Esophagus muscularis mucosa (tissue), 4 donors: ENCODE measurements around the gene GPR55. TPM values are rescaled to one million over a fixed set of nuclear protein-coding genes. Genes with fewer than 3 reads are reported as not detected.

Experiments used
- DNase-seq: peaks from one replicate; pipeline ENCODE4 v3.0.0-alpha.2; 2017; ENCODE audit errors: extremely low spot score
- H3K27ac ChIP-seq, 4 donors: fragments of 200-600 bp; sonication (generic); replicated peaks in 1 of 4; 1 replicate in 3 of 4; 2 replicates in 1 of 4; pipeline ENCODE4 v1.5.1; 2016 to 2019; ENCODE audit warnings: mild to moderate bottlenecking in 1 of 4
- H3K27me3 ChIP-seq, 4 donors: fragments of 200-600 bp; sonication (generic); one replicate each; pipeline versions ENCODE4 v1.5.1 to v1.6.0; 2016 to 2019
- H3K36me3 ChIP-seq, 4 donors: fragments of 200-600 bp; sonication (generic); one replicate each; pipeline ENCODE4 v1.5.1; 2016 to 2019
- H3K4me1 ChIP-seq, 4 donors: fragments of 200-600 bp; sonication (generic); one replicate each; pipeline ENCODE4 v1.5.1; 2016 to 2019
- H3K4me3 ChIP-seq, 4 donors: fragments of 200-600 bp; sonication (generic); 1 replicate in 2 of 4; 2 replicates in 2 of 4; pipeline ENCODE4 v1.5.1; 2016 to 2019; ENCODE audit warnings: mild to moderate bottlenecking in 4 of 4, moderate library complexity in 1 of 4
- H3K9me3 ChIP-seq, 4 donors: fragments of 200-600 bp; sonication (generic); 1 replicate in 3 of 4; 2 replicates in 1 of 4; pipeline ENCODE4 v1.5.1; 2016 to 2019
- CTCF ChIP-seq, 3 experiments: fragments of 200-600 bp in 2 of 3; fragments of 450-650 bp in 1 of 3; sonication (generic) in 2 of 3; IDR thresholded peaks; one replicate each; pipeline ENCODE4 v1.5.1; 2017 to 2019; ENCODE audit warnings: antibody characterized with exemption in 3 of 3, mild to moderate bottlenecking in 2 of 3, moderate library complexity in 1 of 3
- EP300 ChIP-seq: sonication (generic); formaldehyde crosslinking; IDR thresholded peaks from one replicate; pipeline ENCODE4 v1.6.1; 2017; ENCODE audit warnings: antibody characterized with exemption
- POLR2A ChIP-seq: fragments of 450-650 bp; IDR thresholded peaks from one replicate; pipeline ENCODE4 v1.6.1; 2017; ENCODE audit warnings: antibody characterized with exemption, moderate library complexity, mild to moderate bottlenecking, low read depth
- POLR2AphosphoS5 ChIP-seq, 2 donors: sonication (generic); formaldehyde crosslinking; IDR thresholded peaks; one replicate each; pipeline ENCODE4 v1.6.1; 2017; ENCODE audit warnings: antibody characterized with exemption in 2 of 2
- WGBS: methylation state at CpG from one replicate; pipeline ENCODE4 v1.1.5; 2018; 5-methylcytosine and 5-hydroxymethylcytosine counted together
- intact Hi-C: fragments of 100-400 bp; cut with DNase I; formaldehyde crosslinking; loops from one replicate; pipeline ENCODE4 v1.15.1; 2023
- total RNA-seq, 4 donors: library from RNA; depleted of rRNA; stranded (reverse); fragments of >200 nt; gene quantifications; one replicate each; pipeline versions ENCODE4 v1.1.0 to v1.2.1, GENCODE V29; 2016

Gene GPR55
- total RNA-seq, 4 donors from 2014 or later: 0.29 to 0.42 TPM; not detected in 2

GRCh38 chr2:230912724-230913123 lies 12.3 kb downstream of the GPR55 start:
- peaks cover 0 to 10% (median 0%) of the 10 kb centered on the region in 4 donors for H3K27me3 ChIP-seq
- no peaks in the 10 kb centered on the region for H3K36me3 ChIP-seq
- H3K4me3 ChIP-seq: no peak overlapping the region
- DNase-seq: no peak
- intact Hi-C loops: loop anchor here (2.0 kb wide), 2 partner anchors 48 to 64 kb away; partner anchors contain the start of gene ITM2C
- peaks cover 0 to 5% (median 0%) of the 10 kb centered on the region in 4 donors for H3K4me1 ChIP-seq
- no peak for TF ChIP-seq POLR2AphosphoS5 (IDR thresholded peaks at IDR 0.05)
- TF ChIP-seq POLR2A: no peak
- TF ChIP-seq EP300: no peak
- TF ChIP-seq CTCF (IDR thresholded peaks at IDR 0.05): no peak
- H3K9me3 ChIP-seq: no peaks in the 10 kb centered on the region
- 95% methylated on average over 5 of the region's 5 CpGs for WGBS
- H3K27ac ChIP-seq: no peak overlapping the region

GRCh38 chr2:230912046-230912445 lies 13.0 kb downstream of the GPR55 start:
- H3K36me3 ChIP-seq: no peaks in the 10 kb centered on the region
- 86% methylated on average over 5 of the region's 5 CpGs for WGBS
- no peak for TF ChIP-seq CTCF (IDR thresholded peaks at IDR 0.05)
- intact Hi-C loops: loop anchor here (2.0 kb wide), 2 partner anchors 47 to 63 kb away; partner anchors contain the start of gene ITM2C
- no peaks in the 10 kb centered on the region for H3K9me3 ChIP-seq
- no peak overlapping the region for H3K4me3 ChIP-seq
- H3K27me3 ChIP-seq: peaks cover 0 to 10% (median 0%) of the 10 kb centered on the region in 4 donors
- no peak overlapping the region for H3K27ac ChIP-seq
- no peak for DNase-seq
- peaks cover 0 to 5% (median 0%) of the 10 kb centered on the region in 4 donors for H3K4me1 ChIP-seq

GRCh38 chr2:230910546-230911177 lies 14.4 kb downstream of the GPR55 start:
- no peak for DNase-seq
- WGBS: 86% methylated on average over 13 of the region's 13 CpGs
- H3K4me1 ChIP-seq: peaks cover 0 to 5% (median 0%) of the 10 kb centered on the region in 4 donors

GRCh38 chr2:230909841-230910545 lies 15.0 kb downstream of the GPR55 start:
- H3K27ac ChIP-seq: no peak overlapping the region
- intact Hi-C loops: no loop called here
- DNase-seq: no peak
- no peaks in the 10 kb centered on the region for H3K36me3 ChIP-seq
- no peak overlapping the region for H3K4me3 ChIP-seq
- peaks cover 0 to 5% (median 0%) of the 10 kb centered on the region in 4 donors for H3K4me1 ChIP-seq
- H3K9me3 ChIP-seq: no peaks in the 10 kb centered on the region
- H3K27me3 ChIP-seq: peaks cover 0 to 5% (median 0%) of the 10 kb centered on the region in 4 donors
- no peak for TF ChIP-seq EP300
- TF ChIP-seq POLR2A: no peak
- no peak for TF ChIP-seq POLR2AphosphoS5 (IDR thresholded peaks at IDR 0.05)
- no peak for TF ChIP-seq CTCF (IDR thresholded peaks at IDR 0.05)
- 95% methylated on average over 10 of the region's 18 CpGs for WGBS

More at GRCh38 chr2:230910546-230911177, 14.4 kb downstream of the GPR55 start:
- intact Hi-C loops: no loop called here
- TF ChIP-seq POLR2A: no peak
- TF ChIP-seq CTCF (IDR thresholded peaks at IDR 0.05): no peak
- no peak for TF ChIP-seq POLR2AphosphoS5 (IDR thresholded peaks at IDR 0.05)
- no peak for TF ChIP-seq EP300
- no peak overlapping the region for H3K4me3 ChIP-seq
- no peaks in the 10 kb centered on the region for H3K36me3 ChIP-seq
- H3K9me3 ChIP-seq: no peaks in the 10 kb centered on the region
- H3K27me3 ChIP-seq: peaks cover 0 to 10% (median 0%) of the 10 kb centered on the region in 4 donors
- H3K27ac ChIP-seq: no peak overlapping the region
